ENCODE data around the gene TTF2. TPM values are rescaled to one million over a fixed set of nuclear protein-coding genes. Genes with fewer than 3 reads are reported as not detected.

The TTF2 gene
- total RNA-seq, 1 donor from 2014 or later = 11.1 TPM

- TF ChIP-seq, protein P1, sequence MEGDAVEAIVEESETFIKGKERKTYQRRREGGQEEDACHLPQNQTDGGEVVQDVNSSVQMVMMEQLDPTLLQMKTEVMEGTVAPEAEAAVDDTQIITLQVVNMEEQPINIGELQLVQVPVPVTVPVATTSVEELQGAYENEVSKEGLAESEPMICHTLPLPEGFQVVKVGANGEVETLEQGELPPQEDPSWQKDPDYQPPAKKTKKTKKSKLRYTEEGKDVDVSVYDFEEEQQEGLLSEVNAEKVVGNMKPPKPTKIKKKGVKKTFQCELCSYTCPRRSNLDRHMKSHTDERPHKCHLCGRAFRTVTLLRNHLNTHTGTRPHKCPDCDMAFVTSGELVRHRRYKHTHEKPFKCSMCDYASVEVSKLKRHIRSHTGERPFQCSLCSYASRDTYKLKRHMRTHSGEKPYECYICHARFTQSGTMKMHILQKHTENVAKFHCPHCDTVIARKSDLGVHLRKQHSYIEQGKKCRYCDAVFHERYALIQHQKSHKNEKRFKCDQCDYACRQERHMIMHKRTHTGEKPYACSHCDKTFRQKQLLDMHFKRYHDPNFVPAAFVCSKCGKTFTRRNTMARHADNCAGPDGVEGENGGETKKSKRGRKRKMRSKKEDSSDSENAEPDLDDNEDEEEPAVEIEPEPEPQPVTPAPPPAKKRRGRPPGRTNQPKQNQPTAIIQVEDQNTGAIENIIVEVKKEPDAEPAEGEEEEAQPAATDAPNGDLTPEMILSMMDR (IDR thresholded peaks at IDR 0.05; ENCODE audit: unreplicated experiment) = no peak
- no peak overlapping the region for H3K4me3 Mint-ChIP-seq (ENCODE audit: unreplicated experiment)
- no peaks in the 10 kb centered on the region for H3K27me3 Mint-ChIP-seq (ENCODE audit: unreplicated experiment)
- H3K27ac Mint-ChIP-seq (ENCODE audit: unreplicated experiment) = no peak overlapping the region
- no peaks in the 10 kb centered on the region for H3K4me1 Mint-ChIP-seq (ENCODE audit: unreplicated experiment)
- no peaks in the 10 kb centered on the region for H3K36me3 Mint-ChIP-seq (ENCODE audit: low read depth, unreplicated experiment)
- DNase-seq (ENCODE audit: low spot score) = no peak
- H3K9me3 Mint-ChIP-seq (ENCODE audit: unreplicated experiment) = no peaks in the 10 kb centered on the region
These were observed 43.1 kb upstream of the TTF2 start for GRCh38 chr1:117017062-117017461.

GRCh38 chr1:117017648-117018047 is 42.5 kb upstream of the TTF2 start:
- Mint-ChIP-seq H3K27ac (ENCODE audit: unreplicated experiment) (no peak overlapping the region), H3K36me3 (ENCODE audit: low read depth, unreplicated experiment) (no peaks in the 10 kb centered on the region), H3K27me3 (ENCODE audit: unreplicated experiment) (no peaks in the 10 kb centered on the region), H3K4me1 (ENCODE audit: unreplicated experiment) (no peaks in the 10 kb centered on the region), H3K9me3 (ENCODE audit: unreplicated experiment) (no peaks in the 10 kb centered on the region), H3K4me3 (ENCODE audit: unreplicated experiment) (no peak overlapping the region)
- DNase-seq (ENCODE audit: low spot score) = no peak
- TF ChIP-seq, protein P1 (IDR thresholded peaks at IDR 0.05; ENCODE audit: unreplicated experiment) = no peak

DNA sequence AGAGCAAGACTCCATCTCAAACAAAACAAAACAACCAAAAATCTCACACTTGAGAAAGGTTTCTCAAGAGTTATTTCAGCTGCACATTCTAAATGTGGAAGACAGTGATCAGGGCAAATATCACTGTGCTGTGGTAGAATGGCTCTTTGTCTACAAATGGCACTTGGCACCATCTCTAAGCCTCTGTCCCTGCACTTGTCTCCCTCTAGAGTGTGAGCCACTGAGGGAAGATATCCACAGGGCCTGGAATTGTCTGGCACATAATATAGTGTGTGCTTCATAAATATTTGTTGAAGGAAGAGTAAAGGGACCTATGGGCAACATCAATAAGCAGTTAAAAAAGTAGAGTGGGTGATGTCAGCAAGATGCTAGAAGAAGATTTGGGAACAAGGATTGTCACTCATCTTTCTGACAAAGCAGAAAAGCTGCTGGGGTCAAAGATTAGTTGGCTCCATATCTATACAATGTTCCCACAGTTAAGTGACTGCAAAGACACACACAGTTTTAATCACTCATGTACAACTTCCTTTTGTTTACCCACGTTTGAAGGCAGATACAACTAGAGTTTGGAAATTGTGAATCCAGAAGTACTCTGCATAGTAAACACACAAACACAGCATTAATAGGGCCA is 39.5 kb upstream of the TTF2 start:
- no peaks in the 10 kb centered on the region for H3K36me3 Mint-ChIP-seq (ENCODE audit: low read depth, unreplicated experiment)
- DNase-seq (ENCODE audit: low spot score) = no peak
- H3K4me3 Mint-ChIP-seq (ENCODE audit: unreplicated experiment) = no peak overlapping the region
- H3K9me3 Mint-ChIP-seq (ENCODE audit: unreplicated experiment) = no peaks in the 10 kb centered on the region
- no peak overlapping the region for H3K27ac Mint-ChIP-seq (ENCODE audit: unreplicated experiment)
- H3K27me3 Mint-ChIP-seq (ENCODE audit: unreplicated experiment) = no peaks in the 10 kb centered on the region
- no peaks in the 10 kb centered on the region for H3K4me1 Mint-ChIP-seq (ENCODE audit: unreplicated experiment)
- TF ChIP-seq, protein P1 (IDR thresholded peaks at IDR 0.05; ENCODE audit: unreplicated experiment) = no peak

DNA sequence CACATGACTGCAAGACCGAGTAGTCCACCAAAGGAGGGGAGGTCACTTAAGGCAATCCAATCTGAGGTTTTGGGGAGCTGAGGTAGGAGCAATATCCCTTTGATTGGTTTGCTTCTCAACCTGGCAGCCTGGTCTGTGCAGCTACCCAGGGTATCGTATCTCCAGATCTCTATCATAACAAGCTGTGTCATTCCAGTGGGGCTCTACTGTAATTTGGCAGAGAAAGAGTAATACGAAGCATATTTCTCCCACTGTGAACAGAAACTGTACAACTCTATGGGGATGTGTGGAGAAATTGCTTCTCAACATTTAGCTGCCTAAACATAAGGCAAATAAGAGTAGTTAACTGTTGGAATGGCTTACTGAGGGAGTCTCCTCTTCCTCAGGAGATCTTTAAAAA is 38.0 kb upstream of the TTF2 start:
- Mint-ChIP-seq H3K4me1 (ENCODE audit: unreplicated experiment) (peaks cover 11% of the 10 kb centered on the region), H3K36me3 (ENCODE audit: low read depth, unreplicated experiment) (no peaks in the 10 kb centered on the region), H3K9me3 (ENCODE audit: unreplicated experiment) (no peaks in the 10 kb centered on the region), H3K27me3 (ENCODE audit: unreplicated experiment) (no peaks in the 10 kb centered on the region), H3K27ac (ENCODE audit: unreplicated experiment) (no peak overlapping the region), H3K4me3 (ENCODE audit: unreplicated experiment) (no peak overlapping the region)
- TF ChIP-seq, protein P1 (IDR thresholded peaks at IDR 0.05; ENCODE audit: unreplicated experiment) = no peak
- DNase-seq (ENCODE audit: low spot score) = no peak

- H3K4me3 Mint-ChIP-seq (ENCODE audit: unreplicated experiment) = no peak overlapping the region
- no peak for DNase-seq (ENCODE audit: low spot score)
- H3K27ac Mint-ChIP-seq (ENCODE audit: unreplicated experiment) = no peak overlapping the region
- H3K9me3 Mint-ChIP-seq (ENCODE audit: unreplicated experiment) = no peaks in the 10 kb centered on the region
- no peaks in the 10 kb centered on the region for H3K36me3 Mint-ChIP-seq (ENCODE audit: low read depth, unreplicated experiment)
- TF ChIP-seq, protein P1 (IDR thresholded peaks at IDR 0.05; ENCODE audit: unreplicated experiment) = no peak
- no peaks in the 10 kb centered on the region for H3K27me3 Mint-ChIP-seq (ENCODE audit: unreplicated experiment)
- H3K4me1 Mint-ChIP-seq (ENCODE audit: unreplicated experiment) = peaks cover 11% of the 10 kb centered on the region
These were observed 34.6 kb upstream of the TTF2 start for GRCh38 chr1:117025568-117025967.

Data from endothelial cell (in vitro differentiated cells).